H1 (cell line): ENCODE results near the gene NUP58. TPM values are rescaled to one million over a fixed set of nuclear protein-coding genes. Genes with fewer than 3 reads are reported as not detected.

Experiments used
- CTCF ChIA-PET: fragments of 300-600 bp; sonication (Branson Sonifier 250); formaldehyde crosslinking; loops from one replicate; lab custom pipeline; 2021; ENCODE audit not compliant: partially characterized antibody; lab: Charles Lee
- POLR2A ChIA-PET: fragments of 300-600 bp; sonication (Branson Sonifier 250); formaldehyde crosslinking; loops from one replicate; lab custom pipeline; 2021; ENCODE audit warnings: inconsistent platforms; ENCODE audit not compliant: partially characterized antibody; lab: Charles Lee
- DNase-seq, 2 experiments: peaks; one replicate each; pipeline versions ENCODE4 v3.0.0 to v3.0.0-alpha.2; 2010 to 2022; ENCODE audit warnings: low spot score in 2 of 2, low read depth in 1 of 2, mixed read lengths in 1 of 2
- FAIRE-seq: peaks from 2 replicates; lab custom pipeline; 2011; peaks lifted over from hg19 to GRCh38; lab: Jason Lieb, UNC
- H2AFZ ChIP-seq: 2 replicates; pipeline ENCODE4 v1.8.1; 2012; ENCODE audit warnings: low read length, inconsistent platforms
- H2AK5ac ChIP-seq: 2 replicates; pipeline ENCODE4 v1.6.1; 2013; ENCODE audit warnings: low read depth, low read length
- H2BK120ac ChIP-seq: replicated peaks from 2 replicates; pipeline ENCODE3; 2013; ENCODE audit warnings: low read depth, low read length, inconsistent platforms
- H2BK12ac ChIP-seq: 2 replicates; pipeline ENCODE4 v1.6.1; 2013; ENCODE audit warnings: low read depth, low read length
- H2BK15ac ChIP-seq: 2 replicates; pipeline ENCODE4 v1.6.1; 2013; ENCODE audit warnings: low read length
- H2BK20ac ChIP-seq: 2 replicates; pipeline ENCODE4 v1.6.1; 2013; ENCODE audit warnings: low read length
- H2BK5ac ChIP-seq: 2 replicates; pipeline ENCODE4 v1.6.1; 2013; ENCODE audit warnings: low read depth, low read length
- H3K14ac ChIP-seq: 2 replicates; pipeline ENCODE4 v1.6.1; 2013; ENCODE audit warnings: inconsistent platforms; ENCODE audit not compliant: insufficient read length
- H3K18ac ChIP-seq: 2 replicates; pipeline ENCODE4 v1.6.1; 2013; ENCODE audit warnings: low read length; ENCODE audit errors: extremely low read depth
- H3K23ac ChIP-seq: 2 replicates; pipeline ENCODE4 v1.6.1; 2013; ENCODE audit warnings: inconsistent platforms; ENCODE audit not compliant: insufficient read length
- H3K23me2 ChIP-seq: 2 replicates; pipeline ENCODE4 v1.6.1; 2013; ENCODE audit warnings: low read depth, low read length
- H3K27ac ChIP-seq: 2 replicates; pipeline ENCODE4 v1.6.1; 2011; ENCODE audit warnings: low read depth, low read length, inconsistent platforms
- H3K27me3 ChIP-seq, 4 experiments: replicated peaks in 1 of 4; 1 replicate in 1 of 4; 2 replicates in 3 of 4; pipeline versions ENCODE4 v1.6.1 to v1.8.1; 2011 to 2013; ENCODE audit warnings: low read length in 3 of 4, mild to moderate bottlenecking in 3 of 4, inconsistent platforms in 2 of 4, mixed read lengths in 2 of 4, moderate library complexity in 1 of 4; ENCODE audit not compliant: control insufficient read depth in 3 of 4, insufficient read depth in 3 of 4; ENCODE audit errors: extremely low read depth in 1 of 4
- H3K36me3 ChIP-seq, 4 experiments: 2 replicates each; pipeline versions ENCODE4 v1.6.1 to v1.8.1; 2011 to 2013; ENCODE audit warnings: mild to moderate bottlenecking in 4 of 4, low read length in 3 of 4, moderate library complexity in 2 of 4, control low read depth in 1 of 4, inconsistent platforms in 1 of 4; ENCODE audit not compliant: insufficient read depth in 4 of 4, control insufficient read depth in 2 of 4
- H3K4ac ChIP-seq: replicated peaks from 2 replicates; pipeline ENCODE3; 2013; ENCODE audit warnings: low read length, low read depth, mixed read lengths, inconsistent platforms; ENCODE audit not compliant: insufficient read length
- H3K4me1 ChIP-seq, 4 experiments: replicated peaks in 1 of 4; 1 replicate in 1 of 4; 2 replicates in 3 of 4; pipeline versions ENCODE4 v1.6.1 to v1.8.1; 2011 to 2013; ENCODE audit warnings: low read length in 3 of 4, inconsistent platforms in 2 of 4, mixed read lengths in 1 of 4; ENCODE audit not compliant: insufficient read depth in 4 of 4, control insufficient read depth in 3 of 4
- H3K4me2 ChIP-seq, 2 experiments: 2 replicates each; pipeline versions ENCODE4 v1.6.1 to v1.8.1; 2011 to 2013; ENCODE audit warnings: low read depth in 2 of 2, low read length in 2 of 2, control low read depth in 1 of 2, inconsistent platforms in 1 of 2, mild to moderate bottlenecking in 1 of 2; ENCODE audit not compliant: insufficient read depth in 1 of 2
- H3K4me3 ChIP-seq, 4 experiments: fragments of 200-600, 300-600 bp in 1 of 4; sonication (generic), shearing (Covaris generic), sonication (Bioruptor Twin) in 1 of 4; 2 replicates each; pipeline versions ENCODE4 v1.5.1 to v1.8.1; 2011 to 2016; ENCODE audit warnings: low read length in 4 of 4, low read depth in 3 of 4, control low read depth in 2 of 4, inconsistent platforms in 2 of 4, mild to moderate bottlenecking in 2 of 4, mixed read lengths in 1 of 4, moderate library complexity in 1 of 4; ENCODE audit not compliant: insufficient read depth in 2 of 4; ENCODE audit errors: extremely low read depth in 1 of 4
- H3K56ac ChIP-seq: replicated peaks from 2 replicates; pipeline ENCODE3; 2013; ENCODE audit warnings: low read depth, mild to moderate bottlenecking, mixed read lengths, low read length, inconsistent platforms; ENCODE audit not compliant: insufficient read length
- H3K79me1 ChIP-seq: 2 replicates; pipeline ENCODE4 v1.6.1; 2013; ENCODE audit warnings: low read depth, low read length, control low read depth
- H3K79me2 ChIP-seq, 2 experiments: 2 replicates each; pipeline versions ENCODE4 v1.6.1 to v1.8.1; 2012 to 2013; ENCODE audit warnings: low read length in 2 of 2, mild to moderate bottlenecking in 2 of 2, inconsistent platforms in 1 of 2; ENCODE audit not compliant: insufficient read depth in 2 of 2, control insufficient read depth in 1 of 2
- H3K9ac ChIP-seq, 4 experiments: replicated peaks in 1 of 4; 1 replicate in 1 of 4; 2 replicates in 3 of 4; pipeline versions ENCODE4 v1.6.1 to v1.8.1; 2011 to 2013; ENCODE audit warnings: low read depth in 3 of 4, low read length in 3 of 4, control low read depth in 2 of 4, mild to moderate bottlenecking in 2 of 4, moderate library complexity in 2 of 4, inconsistent platforms in 1 of 4; ENCODE audit errors: extremely low read depth in 1 of 4
- H3K9me3 ChIP-seq, 2 experiments: 2 replicates each; pipeline versions ENCODE4 v1.6.1 to v1.8.1; 2012 to 2013; ENCODE audit warnings: mild to moderate bottlenecking in 2 of 2, moderate library complexity in 2 of 2, control low read depth in 1 of 2, inconsistent platforms in 1 of 2, low read depth in 1 of 2, low read length in 1 of 2, mixed read lengths in 1 of 2; ENCODE audit not compliant: insufficient read depth in 2 of 2
- H4K20me1 ChIP-seq, 2 experiments: replicated peaks in 1 of 2; 2 replicates each; pipeline versions ENCODE3 to v1.8.1; 2011 to 2013; ENCODE audit warnings: inconsistent platforms in 2 of 2, low read length in 2 of 2, mild to moderate bottlenecking in 1 of 2; ENCODE audit not compliant: insufficient read depth in 2 of 2, control insufficient read depth in 1 of 2
- H4K5ac ChIP-seq: 2 replicates; pipeline ENCODE4 v1.6.1; 2013; ENCODE audit warnings: low read length, low read depth, mixed read lengths, inconsistent platforms; ENCODE audit not compliant: insufficient read length
- H4K8ac ChIP-seq: 2 replicates; pipeline ENCODE4 v1.8.0; 2013; ENCODE audit warnings: mild to moderate bottlenecking, moderate library complexity, low read length, inconsistent platforms; ENCODE audit not compliant: insufficient read depth; ENCODE audit errors: extremely low read depth
- H4K91ac ChIP-seq: replicated peaks from 2 replicates; pipeline ENCODE3; 2013; ENCODE audit warnings: low read length, mixed read lengths, inconsistent platforms; ENCODE audit not compliant: insufficient read length
- CBX5 ChIP-seq: fragments of 300-800, 300-1000 bp; sonication (generic); IDR thresholded peaks from 2 replicates; pipeline ENCODE4 v1.7.1; 2016; ENCODE audit warnings: antibody characterized with exemption, low read length, low read depth
- FOSL1 ChIP-seq: IDR thresholded peaks from 2 replicates; pipeline ENCODE4 v1.6.1; 2011; ENCODE audit warnings: mild to moderate bottlenecking, low read depth, low read length, moderate library complexity; ENCODE audit not compliant: insufficient read depth
- JUND ChIP-seq: IDR thresholded peaks from 2 replicates; pipeline ENCODE4 v1.6.1; 2011; ENCODE audit warnings: mild to moderate bottlenecking, improper control_type of control experiment, low read length
- KDM1A ChIP-seq: fragments of 200-600, 300-600 bp; sonication (generic); IDR thresholded peaks from 2 replicates; pipeline ENCODE4 v1.7.1; 2016; ENCODE audit warnings: mild to moderate bottlenecking, low read length, borderline replicate concordance
- MAFK ChIP-seq: IDR thresholded peaks from 2 replicates; pipeline ENCODE4 v1.6.1; 2012; ENCODE audit warnings: low read depth, mild to moderate bottlenecking, improper control_type of control experiment, low read length
- NANOG ChIP-seq: IDR thresholded peaks from 2 replicates; pipeline ENCODE4 v1.6.1; 2011; ENCODE audit warnings: low read length, low read depth, mild to moderate bottlenecking, inconsistent platforms; ENCODE audit not compliant: insufficient read depth, poor library complexity, severe bottlenecking
- SP1 ChIP-seq: IDR thresholded peaks from 2 replicates; pipeline ENCODE4 v1.6.1; 2011; ENCODE audit warnings: low read depth, low read length
- WGBS, 2 experiments: shearing (Covaris generic) in 1 of 2; methylation state at CpG; one replicate each; pipeline versions ENCODE4 v1.1.6 to v1.1.7; 2013 to 2015; ENCODE audit warnings: low lambda C conversion rate in 2 of 2, mixed read lengths in 2 of 2, inconsistent platforms in 1 of 2, low coverage in 1 of 2, missing lambda C conversion rate in 1 of 2; ENCODE audit not compliant: insufficient replicate concordance in 2 of 2, insufficient coverage in 1 of 2, insufficient read length in 1 of 2; ENCODE audit errors: extremely low coverage in 1 of 2, missing lambda C conversion rate in 1 of 2; 5-methylcytosine and 5-hydroxymethylcytosine counted together
- polyA plus RNA-seq, 7 experiments: library from polyadenylated mRNA; depleted of rRNA in 3 of 7; stranded (reverse) in 5 of 7; unstranded in 2 of 7; fragments of >200 nt in 5 of 7; fragments of 200-250 nt in 2 of 7; gene quantifications; 1 replicate in 5 of 7; 2 replicates in 1 of 7; 4 replicates in 1 of 7; pipeline versions ENCODE4 v1.2.1 to v1.2.3, GENCODE V29; 2011 to 2013; ENCODE audit warnings: missing spikeins in 2 of 7, mixed read lengths in 2 of 7
- total RNA-seq: library from RNA; stranded (reverse); fragmentation: NEBNext Ultra II Directional; extraction: Animal tissue kit (Norgen Biotek cat#: 25700); gene quantifications from 2 replicates; pipeline ENCODE4 v1.2.1, GENCODE V29; 2021
- TF ChIP-seq, protein P1 (sequence below): IDR thresholded peaks from 2 replicates; pipeline ENCODE4 v1.6.1; 2011; ENCODE audit warnings: low read depth, mild to moderate bottlenecking, low read length; ENCODE audit not compliant: insufficient read depth
- TF ChIP-seq, protein P2 (sequence below): IDR thresholded peaks from 2 replicates; pipeline ENCODE4 v1.6.1; 2011; ENCODE audit warnings: low read length, improper control_type of control experiment
- TF ChIP-seq, protein P3 (sequence below): IDR thresholded peaks from 2 replicates; pipeline ENCODE4 v1.6.1; 2012; ENCODE audit warnings: inconsistent platforms

Gene NUP58
- total and polyA plus RNA-seq, 2 of the 8 experiments (the other 6 are each of a cell fraction or from before 2014, with no cell fraction given): 35.0 to 53.8 TPM

DNA sequence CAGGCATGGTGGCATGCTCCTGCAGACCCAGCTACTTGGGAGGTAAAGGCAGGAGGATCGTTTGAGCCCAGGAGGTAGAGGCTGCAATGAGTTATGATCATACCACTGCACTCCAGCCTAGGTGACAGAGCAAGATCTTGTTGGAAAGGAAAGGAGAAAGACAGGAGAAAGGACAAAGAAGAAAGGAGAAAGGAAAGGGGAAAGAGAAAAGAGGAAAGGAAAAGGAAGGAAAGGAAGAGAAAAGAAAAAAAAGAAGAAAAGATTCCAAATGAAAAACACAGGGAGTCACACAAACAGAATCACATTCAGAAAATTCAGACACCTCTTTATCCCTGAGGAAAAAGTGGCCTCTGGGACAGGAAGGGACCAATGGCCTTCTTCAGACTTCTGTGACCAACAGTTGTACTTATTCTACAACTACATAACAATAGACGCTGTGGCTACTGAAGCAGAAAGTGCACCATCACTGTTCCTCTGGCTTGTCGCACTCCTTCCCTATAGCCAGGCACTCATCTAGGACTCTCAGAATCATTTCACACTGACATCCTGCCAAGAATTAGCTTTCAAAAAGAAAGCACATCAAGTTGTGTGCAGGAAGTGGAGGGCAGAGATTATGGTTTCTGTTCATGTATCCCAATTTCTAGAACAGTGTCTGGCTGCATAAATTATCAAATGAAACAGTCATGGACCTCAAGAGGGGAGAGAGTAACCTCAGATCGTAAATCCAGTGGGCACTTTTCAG lies 20.1 kb upstream of the NUP58 start:
- Histone ChIP-seq H3K36me3 (no peaks in the 10 kb centered on the region), H3K18ac (no peak overlapping the region), H3K4me1 (no peaks in the 10 kb centered on the region), H2BK12ac (no peak overlapping the region), H3K9me3 (no peaks in the 10 kb centered on the region), H3K79me1 (no peaks in the 10 kb centered on the region), H2BK120ac (no peak overlapping the region), H4K20me1 (no peaks in the 10 kb centered on the region), H3K14ac (no peak overlapping the region), H3K79me2 (no peaks in the 10 kb centered on the region; a peak in 1 of 4 replicates), H3K23me2 (0 out of 2 replicates have a peak, but pooled peaks cover under 1% of the 10 kb centered on the region), H3K9ac (no peak overlapping the region), H2BK20ac (no peak overlapping the region), H2BK15ac (no peak overlapping the region), H3K27ac (no peak overlapping the region), H2AFZ (no peak overlapping the region), H3K4me2 (no peak overlapping the region), H3K4ac (no peak overlapping the region), H4K8ac (no peak overlapping the region), H2AK5ac (no peak overlapping the region), H3K27me3 (no peaks in the 10 kb centered on the region), H4K91ac (no peak overlapping the region), H2BK5ac (no peak overlapping the region), H3K4me3 (no peak overlapping the region), H3K23ac (no peak overlapping the region), H4K5ac (no peak overlapping the region), H3K56ac (no peak overlapping the region)
- no peak for DNase-seq
- FAIRE-seq: no peak
- POLR2A ChIA-PET: no interaction called here
- 65% methylated on average over 4 of the region's 4 CpGs; no CpG with 5 or more reads in 1 of the 2 experiments for WGBS, 2 experiments
- CTCF ChIA-PET: no interaction called here
- TF ChIP-seq CBX5: no peak
- TF ChIP-seq MAFK: no peak
- TF ChIP-seq, protein P1, sequence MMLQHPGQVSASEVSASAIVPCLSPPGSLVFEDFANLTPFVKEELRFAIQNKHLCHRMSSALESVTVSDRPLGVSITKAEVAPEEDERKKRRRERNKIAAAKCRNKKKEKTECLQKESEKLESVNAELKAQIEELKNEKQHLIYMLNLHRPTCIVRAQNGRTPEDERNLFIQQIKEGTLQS: no peak
- no peak for TF ChIP-seq KDM1A
- TF ChIP-seq SP1: no peak
- TF ChIP-seq, protein P2, sequence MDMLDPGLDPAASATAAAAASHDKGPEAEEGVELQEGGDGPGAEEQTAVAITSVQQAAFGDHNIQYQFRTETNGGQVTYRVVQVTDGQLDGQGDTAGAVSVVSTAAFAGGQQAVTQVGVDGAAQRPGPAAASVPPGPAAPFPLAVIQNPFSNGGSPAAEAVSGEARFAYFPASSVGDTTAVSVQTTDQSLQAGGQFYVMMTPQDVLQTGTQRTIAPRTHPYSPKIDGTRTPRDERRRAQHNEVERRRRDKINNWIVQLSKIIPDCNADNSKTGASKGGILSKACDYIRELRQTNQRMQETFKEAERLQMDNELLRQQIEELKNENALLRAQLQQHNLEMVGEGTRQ: no peak
- TF ChIP-seq, protein P3, sequence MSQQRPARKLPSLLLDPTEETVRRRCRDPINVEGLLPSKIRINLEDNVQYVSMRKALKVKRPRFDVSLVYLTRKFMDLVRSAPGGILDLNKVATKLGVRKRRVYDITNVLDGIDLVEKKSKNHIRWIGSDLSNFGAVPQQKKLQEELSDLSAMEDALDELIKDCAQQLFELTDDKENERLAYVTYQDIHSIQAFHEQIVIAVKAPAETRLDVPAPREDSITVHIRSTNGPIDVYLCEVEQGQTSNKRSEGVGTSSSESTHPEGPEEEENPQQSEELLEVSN: no peak
- TF ChIP-seq FOSL1: no peak
- no peak for TF ChIP-seq NANOG
- no peak for TF ChIP-seq JUND
